SK-N-SH (cell line): ENCODE results near the gene MLX. TPM values are rescaled to one million over a fixed set of nuclear protein-coding genes. Genes with fewer than 3 reads are reported as not detected.

Experiments
- CTCF ChIA-PET: fragments of 300-600, 350-600 bp; formaldehyde crosslinking; extraction: SDS; loops from one replicate; lab custom pipeline; 2021; lab: Yijun Ruan, JAX
- POLR2A ChIA-PET: fragments of 350-600 bp; sonication (Branson Sonifier 250); formaldehyde crosslinking; extraction: SDS; loops from one replicate; lab custom pipeline; 2020; ENCODE audit warnings: antibody characterized with exemption, inconsistent platforms; lab: Yijun Ruan, JAX
- DNase-seq: peaks from one replicate; pipeline ENCODE4 v3.0.0; 2012
- H2AFZ ChIP-seq: fragments of 200-600 bp; sonication (generic); 2 replicates; pipeline ENCODE4 v1.8.1; 2016; ENCODE audit warnings: antibody characterized with exemption, mild to moderate bottlenecking, low read depth
- H3F3A ChIP-seq: fragments of 200-600 bp; sonication (generic); replicated peaks from 2 replicates; pipeline ENCODE3; 2016; ENCODE audit warnings: antibody characterized with exemption, mild to moderate bottlenecking; ENCODE audit not compliant: insufficient read depth
- H3K27ac ChIP-seq, 2 experiments: fragments of 200-500 bp in 1 of 2; fragments of 200-600 bp in 1 of 2; sonication (Bioruptor generic) in 1 of 2; sonication (generic), shearing (Covaris generic) in 1 of 2; 2 replicates each; pipeline versions ENCODE4 v1.5.1 to v1.6.1; 2014 to 2016; ENCODE audit warnings: low read depth in 2 of 2, inconsistent platforms in 1 of 2, low read length in 1 of 2, mild to moderate bottlenecking in 1 of 2, mixed read lengths in 1 of 2
- H3K27me3 ChIP-seq: fragments of 200-600 bp; sonication (generic), shearing (Covaris generic); 2 replicates; pipeline ENCODE4 v1.6.1; 2016; ENCODE audit warnings: mixed run types; ENCODE audit not compliant: insufficient read depth
- H3K36me3 ChIP-seq, 2 experiments: fragments of 200-500 bp in 1 of 2; fragments of 200-600 bp in 1 of 2; sonication (Bioruptor generic) in 1 of 2; sonication (generic) in 1 of 2; replicated peaks in 1 of 2; 2 replicates each; pipeline versions ENCODE3 to v1.5.1; 2014 to 2016; ENCODE audit warnings: low read length in 1 of 2, mild to moderate bottlenecking in 1 of 2; ENCODE audit not compliant: insufficient read depth in 2 of 2, control insufficient read depth in 1 of 2
- H3K4me1 ChIP-seq, 2 experiments: fragments of 200-500 bp in 1 of 2; fragments of 200-600 bp in 1 of 2; sonication (Bioruptor generic) in 1 of 2; sonication (generic), shearing (Covaris generic) in 1 of 2; 2 replicates each; pipeline versions ENCODE4 v1.5.1 to v1.6.1; 2014 to 2016; ENCODE audit warnings: low read depth in 1 of 2, low read length in 1 of 2, mixed run types in 1 of 2; ENCODE audit not compliant: insufficient read depth in 2 of 2, control insufficient read depth in 1 of 2
- H3K4me2 ChIP-seq: fragments of 200-600 bp; sonication (generic), shearing (Covaris generic); 2 replicates; pipeline ENCODE4 v1.6.1; 2017; ENCODE audit warnings: mixed run types
- H3K4me3 ChIP-seq, 2 experiments: fragments of 200-500 bp in 1 of 2; fragments of 200-600 bp in 1 of 2; sonication (Bioruptor generic) in 1 of 2; sonication (generic), shearing (Covaris generic) in 1 of 2; 2 replicates each; pipeline versions ENCODE4 v1.5.1 to v1.8.1; 2014 to 2016; ENCODE audit warnings: low read depth in 2 of 2, inconsistent platforms in 1 of 2, low read length in 1 of 2, mild to moderate bottlenecking in 1 of 2, mixed read lengths in 1 of 2, moderate library complexity in 1 of 2
- H3K79me2 ChIP-seq: fragments of 200-600 bp; sonication (generic); 2 replicates; pipeline ENCODE4 v1.8.1; 2017; ENCODE audit warnings: mild to moderate bottlenecking; ENCODE audit not compliant: insufficient read depth
- H3K9ac ChIP-seq: fragments of 200-600 bp; sonication (generic); 2 replicates; pipeline ENCODE4 v1.6.1; 2017; ENCODE audit warnings: mixed run types
- H3K9me2 ChIP-seq: fragments of 200-600 bp; sonication (generic); 2 replicates; pipeline ENCODE4 v1.6.1; 2017; ENCODE audit warnings: mixed run types
- H3K9me3 ChIP-seq: fragments of 200-600 bp; sonication (generic); 2 replicates; pipeline ENCODE4 v1.6.1; 2017; ENCODE audit warnings: mixed run types, mild to moderate bottlenecking, moderate library complexity
- H4K20me1 ChIP-seq: fragments of 200-600 bp; sonication (generic); 2 replicates; pipeline ENCODE4 v1.6.1; 2017; ENCODE audit warnings: mild to moderate bottlenecking, mixed run types; ENCODE audit not compliant: insufficient read depth
- ELF1 ChIP-seq: IDR thresholded peaks from 2 replicates; pipeline ENCODE4 v1.4.0; 2012
- EP300 ChIP-seq, 2 experiments: IDR thresholded peaks; 2 replicates each; pipeline versions ENCODE4 v1.4.0 to v1.6.1; 2012; ENCODE audit warnings: borderline replicate concordance in 1 of 2, low read depth in 1 of 2, low read length in 1 of 2
- EZH2phosphoT487 ChIP-seq: fragments of 200-600 bp; sonication (generic); IDR thresholded peaks from 2 replicates; pipeline ENCODE4 v1.6.1; 2017; ENCODE audit warnings: low read depth, mixed run types, mild to moderate bottlenecking, antibody characterized with exemption, moderate library complexity, borderline replicate concordance
- FOSL2 ChIP-seq: IDR thresholded peaks from 2 replicates; pipeline ENCODE4 v1.4.0; 2012; ENCODE audit warnings: low read depth, mild to moderate bottlenecking, moderate library complexity, borderline replicate concordance
- FOXM1 ChIP-seq: IDR thresholded peaks from 2 replicates; pipeline ENCODE4 v1.4.0; 2012; ENCODE audit warnings: low read depth, mild to moderate bottlenecking
- GABPA ChIP-seq: IDR thresholded peaks from 2 replicates; pipeline ENCODE4 v1.4.0; 2012; ENCODE audit warnings: low read depth, mild to moderate bottlenecking
- NFIC ChIP-seq: IDR thresholded peaks from 2 replicates; pipeline ENCODE4 v1.4.0; 2012; ENCODE audit warnings: borderline replicate concordance
- RCOR1 ChIP-seq: fragments of 150-350 bp; IDR thresholded peaks from 2 replicates; pipeline ENCODE4 v1.6.1; 2017; ENCODE audit warnings: antibody characterized with exemption, low read length
- RXRA ChIP-seq: IDR thresholded peaks from 2 replicates; pipeline ENCODE4 v1.4.0; 2012; ENCODE audit warnings: low read depth, mild to moderate bottlenecking, borderline replicate concordance
- SIN3A ChIP-seq: IDR thresholded peaks from 2 replicates; pipeline ENCODE4 v1.6.1; 2012; ENCODE audit warnings: low read depth, mild to moderate bottlenecking, low read length, moderate library complexity, borderline replicate concordance
- SMC3 ChIP-seq: IDR thresholded peaks from 2 replicates; pipeline ENCODE4 v1.6.1; 2012; ENCODE audit warnings: low read depth, low read length, improper control_type of control experiment
- TCF12 ChIP-seq: IDR thresholded peaks from 2 replicates; pipeline ENCODE4 v1.4.0; 2012
- WGBS: methylation state at CpG from one replicate; pipeline ENCODE4 v1.1.6; 2017; ENCODE audit warnings: low lambda C conversion rate; 5-methylcytosine and 5-hydroxymethylcytosine counted together
- polyA plus RNA-seq, 3 experiments: library from polyadenylated mRNA; depleted of rRNA; stranded (reverse); fragments of >200 nt; gene quantifications; 2 replicates each; pipeline ENCODE4 v1.2.3, GENCODE V29; 2012
- TF ChIP-seq, protein P1 (sequence below): fragments of 200-600 bp; sonication (generic); IDR thresholded peaks from 2 replicates; pipeline ENCODE4 v1.6.1; 2017; ENCODE audit warnings: antibody characterized with exemption, mild to moderate bottlenecking, moderate library complexity
- TF ChIP-seq, protein P2 (sequence below): IDR thresholded peaks from 2 replicates; pipeline ENCODE4 v1.4.0; 2012; ENCODE audit warnings: low read depth, borderline replicate concordance
- TF ChIP-seq, protein P3 (sequence below): IDR thresholded peaks from 2 replicates; pipeline ENCODE4; 2012
- TF ChIP-seq, protein P4 (sequence below): IDR thresholded peaks from 2 replicates; pipeline ENCODE4 v1.4.0; 2012; ENCODE audit warnings: low read depth

MLX gene
- polyA plus RNA-seq, 1 of the 3 experiments (the other 2 are of a cell fraction) = 44.5 TPM

DNA sequence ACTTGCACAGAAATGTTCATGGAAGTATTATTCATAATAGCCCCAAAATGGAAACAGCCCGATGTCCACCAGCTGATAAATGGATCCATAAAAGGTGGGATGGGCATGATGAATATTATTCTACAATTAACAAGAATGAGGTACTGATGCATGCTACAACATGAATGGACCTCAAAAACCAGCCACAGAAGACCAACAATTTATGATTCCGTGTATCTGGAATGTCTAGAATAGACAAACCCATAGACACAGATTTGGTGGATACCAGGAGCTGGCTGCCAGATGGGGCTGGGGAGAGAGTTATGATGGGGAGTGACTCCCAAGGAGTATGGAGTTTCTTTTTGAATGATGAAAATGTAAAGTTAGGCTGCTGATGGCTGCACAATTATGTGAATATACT is 41.7 kb upstream of the MLX start:
- H4K20me1 ChIP-seq = no peaks in the 10 kb centered on the region
- peaks cover 15 to 34% of the 10 kb centered on the region in 2 experiments; a peak in 3 of 4 replicates for H3K4me1 ChIP-seq
- no peaks in the 10 kb centered on the region for H3K9me2 ChIP-seq
- peaks cover 16% of the 10 kb centered on the region for H3K79me2 ChIP-seq
- H3K9me3 ChIP-seq = no peaks in the 10 kb centered on the region
- 36% methylated on average over 2 of the region's 2 CpGs for WGBS
- CTCF ChIA-PET = interaction anchor here (1.0 to 1.2 kb wide), 2 partner anchors 45 to 97 kb away, joined by 3 read pairs; no protein-coding TSS in a partner anchor
- H3F3A ChIP-seq = peaks cover 45% of the 10 kb centered on the region
- H3K9ac ChIP-seq = no peak overlapping the region
- TF ChIP-seq, protein P1, sequence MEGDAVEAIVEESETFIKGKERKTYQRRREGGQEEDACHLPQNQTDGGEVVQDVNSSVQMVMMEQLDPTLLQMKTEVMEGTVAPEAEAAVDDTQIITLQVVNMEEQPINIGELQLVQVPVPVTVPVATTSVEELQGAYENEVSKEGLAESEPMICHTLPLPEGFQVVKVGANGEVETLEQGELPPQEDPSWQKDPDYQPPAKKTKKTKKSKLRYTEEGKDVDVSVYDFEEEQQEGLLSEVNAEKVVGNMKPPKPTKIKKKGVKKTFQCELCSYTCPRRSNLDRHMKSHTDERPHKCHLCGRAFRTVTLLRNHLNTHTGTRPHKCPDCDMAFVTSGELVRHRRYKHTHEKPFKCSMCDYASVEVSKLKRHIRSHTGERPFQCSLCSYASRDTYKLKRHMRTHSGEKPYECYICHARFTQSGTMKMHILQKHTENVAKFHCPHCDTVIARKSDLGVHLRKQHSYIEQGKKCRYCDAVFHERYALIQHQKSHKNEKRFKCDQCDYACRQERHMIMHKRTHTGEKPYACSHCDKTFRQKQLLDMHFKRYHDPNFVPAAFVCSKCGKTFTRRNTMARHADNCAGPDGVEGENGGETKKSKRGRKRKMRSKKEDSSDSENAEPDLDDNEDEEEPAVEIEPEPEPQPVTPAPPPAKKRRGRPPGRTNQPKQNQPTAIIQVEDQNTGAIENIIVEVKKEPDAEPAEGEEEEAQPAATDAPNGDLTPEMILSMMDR = no peak
- TF ChIP-seq GABPA = no peak
- TF ChIP-seq SIN3A = no peak
- TF ChIP-seq TCF12 = peak; percentile 68
- TF ChIP-seq FOXM1 = no peak
- TF ChIP-seq, protein P2, sequence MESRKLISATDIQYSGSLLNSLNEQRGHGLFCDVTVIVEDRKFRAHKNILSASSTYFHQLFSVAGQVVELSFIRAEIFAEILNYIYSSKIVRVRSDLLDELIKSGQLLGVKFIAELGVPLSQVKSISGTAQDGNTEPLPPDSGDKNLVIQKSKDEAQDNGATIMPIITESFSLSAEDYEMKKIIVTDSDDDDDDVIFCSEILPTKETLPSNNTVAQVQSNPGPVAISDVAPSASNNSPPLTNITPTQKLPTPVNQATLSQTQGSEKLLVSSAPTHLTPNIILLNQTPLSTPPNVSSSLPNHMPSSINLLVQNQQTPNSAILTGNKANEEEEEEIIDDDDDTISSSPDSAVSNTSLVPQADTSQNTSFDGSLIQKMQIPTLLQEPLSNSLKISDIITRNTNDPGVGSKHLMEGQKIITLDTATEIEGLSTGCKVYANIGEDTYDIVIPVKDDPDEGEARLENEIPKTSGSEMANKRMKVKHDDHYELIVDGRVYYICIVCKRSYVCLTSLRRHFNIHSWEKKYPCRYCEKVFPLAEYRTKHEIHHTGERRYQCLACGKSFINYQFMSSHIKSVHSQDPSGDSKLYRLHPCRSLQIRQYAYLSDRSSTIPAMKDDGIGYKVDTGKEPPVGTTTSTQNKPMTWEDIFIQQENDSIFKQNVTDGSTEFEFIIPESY = no peak
- no peak for TF ChIP-seq EZH2phosphoT487
- no peak for TF ChIP-seq ELF1
- TF ChIP-seq, protein P3, sequence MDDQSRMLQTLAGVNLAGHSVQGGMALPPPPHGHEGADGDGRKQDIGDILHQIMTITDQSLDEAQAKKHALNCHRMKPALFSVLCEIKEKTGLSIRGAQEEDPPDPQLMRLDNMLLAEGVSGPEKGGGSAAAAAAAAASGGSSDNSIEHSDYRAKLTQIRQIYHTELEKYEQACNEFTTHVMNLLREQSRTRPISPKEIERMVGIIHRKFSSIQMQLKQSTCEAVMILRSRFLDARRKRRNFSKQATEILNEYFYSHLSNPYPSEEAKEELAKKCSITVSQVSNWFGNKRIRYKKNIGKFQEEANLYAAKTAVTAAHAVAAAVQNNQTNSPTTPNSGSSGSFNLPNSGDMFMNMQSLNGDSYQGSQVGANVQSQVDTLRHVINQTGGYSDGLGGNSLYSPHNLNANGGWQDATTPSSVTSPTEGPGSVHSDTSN = 0 out of 2 replicates have a peak, but pooled peaks have one; percentile 8
- no peak for TF ChIP-seq EP300 (IDR thresholded peaks at IDR 0.05; ENCODE audit: borderline replicate concordance in 1 of 2, low read depth in 1 of 2, low read length in 1 of 2)
- TF ChIP-seq NFIC = peak; percentile 33; the same call in 1 of the 2 replicates
- no peak; the same call in 1 of the 2 replicates for TF ChIP-seq FOSL2
- no peak for TF ChIP-seq SMC3
- TF ChIP-seq, protein P4, sequence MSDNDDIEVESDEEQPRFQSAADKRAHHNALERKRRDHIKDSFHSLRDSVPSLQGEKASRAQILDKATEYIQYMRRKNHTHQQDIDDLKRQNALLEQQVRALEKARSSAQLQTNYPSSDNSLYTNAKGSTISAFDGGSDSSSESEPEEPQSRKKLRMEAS = no peak
- TF ChIP-seq RXRA = no peak
- no peak for TF ChIP-seq RCOR1
- TF ChIP-seq, all 33 proteins: peak for 3
- POLR2A ChIA-PET = no interaction called here
- Histone ChIP-seq H3K36me3 (no peaks in the 10 kb centered on the region), H2AFZ (no peak overlapping the region), H3K4me2 (no peak overlapping the region), H3K27ac (peak overlapping the region in 1 of 2 experiments; percentile 100; a peak in 2 of 4 replicates), H3K4me3 (no peak overlapping the region), H3K27me3 (no peaks in the 10 kb centered on the region)
- no peak for DNase-seq
